GM23338 (cell line): Measurements from ENCODE around the gene CLK1. TPM values are rescaled to one million over a fixed set of nuclear protein-coding genes. Genes with fewer than 3 reads are reported as not detected.

Experiments
- ATAC-seq: fragments of 200-7000 bp; cut with Tn5 transposase; 3 replicates; pipeline ENCODE4 v1.9.1; 2020
- DNase-seq: peaks from one replicate; pipeline ENCODE4 v3.0.0-alpha.2; 2015; ENCODE audit warnings: low spot score
- H2AFZ ChIP-seq: fragments of 200-600 bp; sonication (generic); 2 replicates; pipeline ENCODE4 v1.8.0; 2016; ENCODE audit warnings: antibody characterized with exemption, mild to moderate bottlenecking, moderate library complexity
- H3F3A ChIP-seq: fragments of 200-600 bp; sonication (generic); replicated peaks from 2 replicates; pipeline ENCODE4 v1.8.0; 2017; ENCODE audit warnings: antibody characterized with exemption, mixed run types, low read depth
- H3K27ac ChIP-seq: fragments of 200-600 bp; sonication (generic); 2 replicates; pipeline ENCODE4 v1.6.1; 2016; ENCODE audit warnings: low read depth
- H3K27me3 ChIP-seq: fragments of 200-600 bp; sonication (generic); 2 replicates; pipeline ENCODE4 v1.8.0; 2016; ENCODE audit warnings: mild to moderate bottlenecking, mixed run types, moderate library complexity; ENCODE audit not compliant: insufficient read depth
- H3K36me3 ChIP-seq: fragments of 200-600 bp; sonication (generic); 2 replicates; pipeline ENCODE4 v1.8.0; 2016; ENCODE audit warnings: mild to moderate bottlenecking; ENCODE audit not compliant: insufficient read depth
- H3K4me1 ChIP-seq: fragments of 200-600 bp; sonication (generic); 2 replicates; pipeline ENCODE4 v1.8.0; 2016; ENCODE audit warnings: mild to moderate bottlenecking, moderate library complexity; ENCODE audit not compliant: insufficient read depth
- H3K4me2 ChIP-seq: fragments of 200-600 bp; sonication (generic); 2 replicates; pipeline ENCODE4 v1.7.1; 2017; ENCODE audit warnings: mixed run types
- H3K4me3 ChIP-seq: fragments of 200-600 bp; sonication (generic); 2 replicates; pipeline ENCODE4 v1.6.1; 2016; ENCODE audit warnings: mixed run types
- H3K79me2 ChIP-seq: fragments of 200-600 bp; sonication (generic); replicated peaks from 2 replicates; pipeline ENCODE4 v1.8.0; 2017; ENCODE audit warnings: mild to moderate bottlenecking; ENCODE audit not compliant: insufficient read depth
- H3K9me2 ChIP-seq: fragments of 200-600 bp; sonication (generic); 2 replicates; pipeline ENCODE4 v1.8.0; 2017; ENCODE audit not compliant: insufficient read depth
- H4K20me1 ChIP-seq: fragments of 200-600 bp; sonication (generic); replicated peaks from 2 replicates; pipeline ENCODE4 v1.8.0; 2017; ENCODE audit warnings: mild to moderate bottlenecking; ENCODE audit not compliant: insufficient read depth
- H3K27ac Mint-ChIP-seq: 2 replicates; pipeline ENCODE4 v1.8.0; 2020; ENCODE audit warnings: inconsistent platforms, mild to moderate bottlenecking, moderate library complexity, mixed read lengths
- H3K27me3 Mint-ChIP-seq: 3 replicates; pipeline ENCODE4 v1.8.0; 2022; ENCODE audit warnings: low read depth, mild to moderate bottlenecking, moderate library complexity, mixed read lengths, inconsistent platforms; ENCODE audit not compliant: insufficient read depth, poor library complexity
- H3K36me3 Mint-ChIP-seq: 3 replicates; pipeline ENCODE4 v1.8.0; 2021; ENCODE audit warnings: low read depth, mild to moderate bottlenecking, inconsistent platforms, moderate library complexity, mixed read lengths
- H3K4me1 Mint-ChIP-seq: 3 replicates; pipeline ENCODE4 v1.8.0; 2020; ENCODE audit warnings: mild to moderate bottlenecking, inconsistent platforms, mixed read lengths
- H3K4me3 Mint-ChIP-seq: 3 replicates; pipeline ENCODE4 v1.8.0; 2021; ENCODE audit warnings: moderate library complexity, mild to moderate bottlenecking, inconsistent platforms, mixed read lengths
- H3K9me3 Mint-ChIP-seq: 3 replicates; pipeline ENCODE4 v1.8.0; 2020; ENCODE audit warnings: moderate library complexity, mild to moderate bottlenecking, inconsistent platforms, mixed read lengths
- CREB1 ChIP-seq: fragments of 250-450 bp; sonication (Bioruptor Pico); IDR thresholded peaks from 2 replicates; pipeline ENCODE4 v1.5.0; 2020; ENCODE audit warnings: low read depth, mild to moderate bottlenecking, moderate library complexity
- CTCF ChIP-seq, 2 experiments: fragments of 200-600 bp in 1 of 2; sonication (generic) in 1 of 2; conservative IDR thresholded peaks; 2 replicates each; pipeline versions ENCODE4 v1.5.1 to v1.6.1; 2016 to 2017; ENCODE audit warnings: antibody characterized with exemption in 2 of 2, low read depth in 2 of 2, mild to moderate bottlenecking in 2 of 2, moderate library complexity in 1 of 2
- ETS1 ChIP-seq: IDR thresholded peaks from 2 replicates; pipeline ENCODE4 v1.6.1; 2016; ENCODE audit warnings: antibody characterized with exemption
- EZH2phosphoT487 ChIP-seq: fragments of 200-600 bp; sonication (generic); IDR thresholded peaks from one replicate; pipeline ENCODE4 v1.8.1; 2018; ENCODE audit warnings: antibody characterized with exemption; ENCODE audit not compliant: unreplicated experiment
- NANOG ChIP-seq: IDR thresholded peaks from 2 replicates; pipeline ENCODE4 v1.6.1; 2016; ENCODE audit warnings: antibody characterized with exemption, borderline replicate concordance
- POLR2AphosphoS5 ChIP-seq: IDR thresholded peaks from 2 replicates; pipeline ENCODE4 v1.6.1; 2016; ENCODE audit warnings: antibody characterized with exemption, low read depth
- STAT1 ChIP-seq: IDR thresholded peaks from one replicate; pipeline ENCODE4 v1.6.1; 2016; ENCODE audit warnings: antibody characterized with exemption; ENCODE audit not compliant: unreplicated experiment
- polyA plus RNA-seq: library from polyadenylated mRNA; unstranded; fragments of >200 nt; fragmentation: Nextera tagmentation; extraction: Ambion mirVana; gene quantifications from 2 replicates; pipeline ENCODE4 v1.2.1, GENCODE V29; 2016
- total RNA-seq: library from RNA; depleted of rRNA; stranded (reverse); fragments of >200 nt; shearing (Covaris generic); gene quantifications from 2 replicates; pipeline ENCODE4 v1.2.3, GENCODE V29; 2014
- TF ChIP-seq, protein P1 (sequence below): IDR thresholded peaks from one replicate; pipeline ENCODE4 v1.6.1; 2018; ENCODE audit warnings: antibody characterized with exemption; ENCODE audit not compliant: unreplicated experiment

Gene CLK1
- total and polyA plus RNA-seq, 2 experiments from 2014 or later, result 26.7 to 36.0 TPM

- TF ChIP-seq CTCF (conservative IDR thresholded peaks at IDR 0.05; ENCODE audit: low read depth in 2 of 2), result no peak
- no peak for TF ChIP-seq STAT1
- TF ChIP-seq NANOG, result no peak
- TF ChIP-seq EZH2phosphoT487, result no peak
- no peak for TF ChIP-seq POLR2AphosphoS5
- TF ChIP-seq ETS1, result no peak
- TF ChIP-seq, protein P1, sequence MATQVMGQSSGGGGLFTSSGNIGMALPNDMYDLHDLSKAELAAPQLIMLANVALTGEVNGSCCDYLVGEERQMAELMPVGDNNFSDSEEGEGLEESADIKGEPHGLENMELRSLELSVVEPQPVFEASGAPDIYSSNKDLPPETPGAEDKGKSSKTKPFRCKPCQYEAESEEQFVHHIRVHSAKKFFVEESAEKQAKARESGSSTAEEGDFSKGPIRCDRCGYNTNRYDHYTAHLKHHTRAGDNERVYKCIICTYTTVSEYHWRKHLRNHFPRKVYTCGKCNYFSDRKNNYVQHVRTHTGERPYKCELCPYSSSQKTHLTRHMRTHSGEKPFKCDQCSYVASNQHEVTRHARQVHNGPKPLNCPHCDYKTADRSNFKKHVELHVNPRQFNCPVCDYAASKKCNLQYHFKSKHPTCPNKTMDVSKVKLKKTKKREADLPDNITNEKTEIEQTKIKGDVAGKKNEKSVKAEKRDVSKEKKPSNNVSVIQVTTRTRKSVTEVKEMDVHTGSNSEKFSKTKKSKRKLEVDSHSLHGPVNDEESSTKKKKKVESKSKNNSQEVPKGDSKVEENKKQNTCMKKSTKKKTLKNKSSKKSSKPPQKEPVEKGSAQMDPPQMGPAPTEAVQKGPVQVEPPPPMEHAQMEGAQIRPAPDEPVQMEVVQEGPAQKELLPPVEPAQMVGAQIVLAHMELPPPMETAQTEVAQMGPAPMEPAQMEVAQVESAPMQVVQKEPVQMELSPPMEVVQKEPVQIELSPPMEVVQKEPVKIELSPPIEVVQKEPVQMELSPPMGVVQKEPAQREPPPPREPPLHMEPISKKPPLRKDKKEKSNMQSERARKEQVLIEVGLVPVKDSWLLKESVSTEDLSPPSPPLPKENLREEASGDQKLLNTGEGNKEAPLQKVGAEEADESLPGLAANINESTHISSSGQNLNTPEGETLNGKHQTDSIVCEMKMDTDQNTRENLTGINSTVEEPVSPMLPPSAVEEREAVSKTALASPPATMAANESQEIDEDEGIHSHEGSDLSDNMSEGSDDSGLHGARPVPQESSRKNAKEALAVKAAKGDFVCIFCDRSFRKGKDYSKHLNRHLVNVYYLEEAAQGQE, result no peak
Measured at GRCh38 chr2:200863782-200864175, 679 bp downstream of the CLK1 start (continued).

- no peaks in the 10 kb centered on the region for H3K9me2 ChIP-seq
- H3F3A ChIP-seq, result peaks cover 3% of the 10 kb centered on the region; the same call in 1 of the 2 replicates
- H3K27me3 ChIP-seq, result no peaks in the 10 kb centered on the region
- peak overlapping the region; percentile 85 for H3K4me3 ChIP-seq
- no peak overlapping the region for H2AFZ ChIP-seq
- no peak overlapping the region for H3K27ac ChIP-seq
- peaks cover 14% of the 10 kb centered on the region; the same call in 1 of the 2 replicates for H4K20me1 ChIP-seq
- H3K4me1 ChIP-seq, result peaks cover 18% of the 10 kb centered on the region
- Mint-ChIP-seq H3K4me3 (peak overlapping the region; percentile 99), H3K27ac (peak overlapping the region; percentile 51), H3K9me3 (no peaks in the 10 kb centered on the region), H3K4me1 (peaks cover 17% of the 10 kb centered on the region), H3K27me3 (peaks cover 7% of the 10 kb centered on the region), H3K36me3 (peaks cover 43% of the 10 kb centered on the region)
- ATAC-seq (no peak), DNase-seq (peak; percentile 39)
- peaks cover 64% of the 10 kb centered on the region for H3K79me2 ChIP-seq
- H3K4me2 ChIP-seq, result peak overlapping the region; percentile 78
- peaks cover 31% of the 10 kb centered on the region for H3K36me3 ChIP-seq
- TF ChIP-seq STAT1, result no peak
- peak; percentile 59 for TF ChIP-seq CREB1 (CRISPR knock-in tag)
Measured at GRCh38 chr2:200862532-200863000, 1.9 kb downstream of the CLK1 start.
